GM23338 (cell line): ENCODE measurements around the gene RP2. TPM values are rescaled to one million over a fixed set of nuclear protein-coding genes. Genes with fewer than 3 reads are reported as not detected.

ENCODE experiments used
- ATAC-seq: fragments of 200-7000 bp; cut with Tn5 transposase; 3 replicates; pipeline ENCODE4 v1.9.1; 2020
- DNase-seq: peaks from one replicate; pipeline ENCODE4 v3.0.0-alpha.2; 2015; ENCODE audit warnings: low spot score
- H2AFZ ChIP-seq: fragments of 200-600 bp; sonication (generic); 2 replicates; pipeline ENCODE4 v1.8.0; 2016; ENCODE audit warnings: antibody characterized with exemption, mild to moderate bottlenecking, moderate library complexity
- H3F3A ChIP-seq: fragments of 200-600 bp; sonication (generic); replicated peaks from 2 replicates; pipeline ENCODE4 v1.8.0; 2017; ENCODE audit warnings: antibody characterized with exemption, mixed run types, low read depth
- H3K27ac ChIP-seq: fragments of 200-600 bp; sonication (generic); 2 replicates; pipeline ENCODE4 v1.6.1; 2016; ENCODE audit warnings: low read depth
- H3K27me3 ChIP-seq: fragments of 200-600 bp; sonication (generic); 2 replicates; pipeline ENCODE4 v1.8.0; 2016; ENCODE audit warnings: mild to moderate bottlenecking, mixed run types, moderate library complexity; ENCODE audit not compliant: insufficient read depth
- H3K36me3 ChIP-seq: fragments of 200-600 bp; sonication (generic); 2 replicates; pipeline ENCODE4 v1.8.0; 2016; ENCODE audit warnings: mild to moderate bottlenecking; ENCODE audit not compliant: insufficient read depth
- H3K4me1 ChIP-seq: fragments of 200-600 bp; sonication (generic); 2 replicates; pipeline ENCODE4 v1.8.0; 2016; ENCODE audit warnings: mild to moderate bottlenecking, moderate library complexity; ENCODE audit not compliant: insufficient read depth
- H3K4me2 ChIP-seq: fragments of 200-600 bp; sonication (generic); 2 replicates; pipeline ENCODE4 v1.7.1; 2017; ENCODE audit warnings: mixed run types
- H3K4me3 ChIP-seq: fragments of 200-600 bp; sonication (generic); 2 replicates; pipeline ENCODE4 v1.6.1; 2016; ENCODE audit warnings: mixed run types
- H3K79me2 ChIP-seq: fragments of 200-600 bp; sonication (generic); replicated peaks from 2 replicates; pipeline ENCODE4 v1.8.0; 2017; ENCODE audit warnings: mild to moderate bottlenecking; ENCODE audit not compliant: insufficient read depth
- H3K9me2 ChIP-seq: fragments of 200-600 bp; sonication (generic); 2 replicates; pipeline ENCODE4 v1.8.0; 2017; ENCODE audit not compliant: insufficient read depth
- H4K20me1 ChIP-seq: fragments of 200-600 bp; sonication (generic); replicated peaks from 2 replicates; pipeline ENCODE4 v1.8.0; 2017; ENCODE audit warnings: mild to moderate bottlenecking; ENCODE audit not compliant: insufficient read depth
- H3K27ac Mint-ChIP-seq: 2 replicates; pipeline ENCODE4 v1.8.0; 2020; ENCODE audit warnings: inconsistent platforms, mild to moderate bottlenecking, moderate library complexity, mixed read lengths
- H3K27me3 Mint-ChIP-seq: 3 replicates; pipeline ENCODE4 v1.8.0; 2022; ENCODE audit warnings: low read depth, mild to moderate bottlenecking, moderate library complexity, mixed read lengths, inconsistent platforms; ENCODE audit not compliant: insufficient read depth, poor library complexity
- H3K36me3 Mint-ChIP-seq: 3 replicates; pipeline ENCODE4 v1.8.0; 2021; ENCODE audit warnings: low read depth, mild to moderate bottlenecking, inconsistent platforms, moderate library complexity, mixed read lengths
- H3K4me1 Mint-ChIP-seq: 3 replicates; pipeline ENCODE4 v1.8.0; 2020; ENCODE audit warnings: mild to moderate bottlenecking, inconsistent platforms, mixed read lengths
- H3K4me3 Mint-ChIP-seq: 3 replicates; pipeline ENCODE4 v1.8.0; 2021; ENCODE audit warnings: moderate library complexity, mild to moderate bottlenecking, inconsistent platforms, mixed read lengths
- H3K9me3 Mint-ChIP-seq: 3 replicates; pipeline ENCODE4 v1.8.0; 2020; ENCODE audit warnings: moderate library complexity, mild to moderate bottlenecking, inconsistent platforms, mixed read lengths
- CREB1 ChIP-seq: fragments of 250-450 bp; sonication (Bioruptor Pico); IDR thresholded peaks from 2 replicates; pipeline ENCODE4 v1.5.0; 2020; ENCODE audit warnings: low read depth, mild to moderate bottlenecking, moderate library complexity
- CTCF ChIP-seq, 2 experiments: fragments of 200-600 bp in 1 of 2; sonication (generic) in 1 of 2; conservative IDR thresholded peaks; 2 replicates each; pipeline versions ENCODE4 v1.5.1 to v1.6.1; 2016 to 2017; ENCODE audit warnings: antibody characterized with exemption in 2 of 2, low read depth in 2 of 2, mild to moderate bottlenecking in 2 of 2, moderate library complexity in 1 of 2
- EZH2 ChIP-seq: fragments of 200-600 bp; sonication (generic); IDR thresholded peaks from one replicate; pipeline ENCODE4 v1.8.0; 2017; ENCODE audit warnings: antibody characterized with exemption, mild to moderate bottlenecking, low read depth; ENCODE audit not compliant: unreplicated experiment
- EZH2phosphoT487 ChIP-seq: fragments of 200-600 bp; sonication (generic); IDR thresholded peaks from one replicate; pipeline ENCODE4 v1.8.1; 2018; ENCODE audit warnings: antibody characterized with exemption; ENCODE audit not compliant: unreplicated experiment
- JUNB ChIP-seq: IDR thresholded peaks from one replicate; pipeline ENCODE4 v1.6.1; 2016; ENCODE audit warnings: antibody characterized with exemption; ENCODE audit not compliant: unreplicated experiment
- POLR2AphosphoS5 ChIP-seq: IDR thresholded peaks from 2 replicates; pipeline ENCODE4 v1.6.1; 2016; ENCODE audit warnings: antibody characterized with exemption, low read depth
- REST ChIP-seq: IDR thresholded peaks from one replicate; pipeline ENCODE4 v1.6.1; 2018; ENCODE audit warnings: antibody characterized with exemption; ENCODE audit not compliant: unreplicated experiment
- STAT1 ChIP-seq: IDR thresholded peaks from one replicate; pipeline ENCODE4 v1.6.1; 2016; ENCODE audit warnings: antibody characterized with exemption; ENCODE audit not compliant: unreplicated experiment
- ZNF114 ChIP-seq: fragments of 250-450 bp; sonication (Bioruptor Pico); IDR thresholded peaks from 2 replicates; pipeline ENCODE4 v1.5.0; 2020; ENCODE audit warnings: mild to moderate bottlenecking, moderate library complexity
- ZNF331 ChIP-seq: fragments of 250-450 bp; sonication (Bioruptor Pico); IDR thresholded peaks from 2 replicates; pipeline ENCODE4 v1.5.0; 2020; ENCODE audit warnings: low read depth, mild to moderate bottlenecking, moderate library complexity
- ZNF462 ChIP-seq: fragments of 250-450 bp; sonication (Bioruptor Pico); IDR thresholded peaks from 2 replicates; pipeline ENCODE4 v1.5.0; 2020; ENCODE audit warnings: mild to moderate bottlenecking, moderate library complexity
- polyA plus RNA-seq: library from polyadenylated mRNA; unstranded; fragments of >200 nt; fragmentation: Nextera tagmentation; extraction: Ambion mirVana; gene quantifications from 2 replicates; pipeline ENCODE4 v1.2.1, GENCODE V29; 2016
- total RNA-seq: library from RNA; depleted of rRNA; stranded (reverse); fragments of >200 nt; shearing (Covaris generic); gene quantifications from 2 replicates; pipeline ENCODE4 v1.2.3, GENCODE V29; 2014

Gene RP2
- total and polyA plus RNA-seq, 2 experiments from 2014 or later = 4.5 to 12.1 TPM

GRCh38 chrX:46920235-46920634, 83.4 kb downstream of the RP2 start:
- H2AFZ ChIP-seq = no peak overlapping the region
- Mint-ChIP-seq H3K4me1 (peaks cover 37% of the 10 kb centered on the region), H3K27me3 (no peaks in the 10 kb centered on the region), H3K4me3 (no peak overlapping the region), H3K27ac (no peak overlapping the region), H3K36me3 (peaks cover 19% of the 10 kb centered on the region), H3K9me3 (peaks cover 12% of the 10 kb centered on the region)
- peaks cover 98% of the 10 kb centered on the region for H3K79me2 ChIP-seq
- H3K27me3 ChIP-seq = no peaks in the 10 kb centered on the region
- no peaks in the 10 kb centered on the region for H3F3A ChIP-seq
- TF ChIP-seq ZNF114 (no peak), POLR2AphosphoS5 (no peak), ZNF462 (CRISPR knock-in tag) (no peak), EZH2 (no peak), ZNF331 (no peak), CREB1 (CRISPR knock-in tag) (no peak), CTCF (conservative IDR thresholded peaks at IDR 0.05; ENCODE audit: low read depth in 2 of 2) (no peak), EZH2phosphoT487 (no peak), JUNB (no peak), STAT1 (no peak), REST (no peak)
- H3K4me3 ChIP-seq = no peak overlapping the region
- H3K36me3 ChIP-seq = no peaks in the 10 kb centered on the region
- peaks cover 3% of the 10 kb centered on the region for H4K20me1 ChIP-seq
- DNase-seq = no peak
- H3K27ac ChIP-seq = no peak overlapping the region
- H3K4me1 ChIP-seq = no peaks in the 10 kb centered on the region
- no peak overlapping the region for H3K4me2 ChIP-seq
- no peak for ATAC-seq
- H3K9me2 ChIP-seq = no peaks in the 10 kb centered on the region
